Fibroblast of lung (primary cell): Measurements from ENCODE around the gene TMEM8B. TPM values are rescaled to one million over a fixed set of nuclear protein-coding genes. Genes with fewer than 3 reads are reported as not detected.

Source experiments
- DNase-seq, 2 donors: peaks; one replicate each; pipeline versions ENCODE4 v3.0.0 to v3.0.0-alpha.2; 2010; ENCODE audit warnings: low read depth in 2 of 2
- H2AFZ ChIP-seq: 2 replicates; pipeline ENCODE4 v1.5.1; 2012; ENCODE audit warnings: low read length, control low read depth, inconsistent platforms
- H3K27ac ChIP-seq: 2 replicates; pipeline ENCODE4 v1.5.1; 2011; ENCODE audit warnings: low read length, control low read depth; ENCODE audit not compliant: insufficient read depth
- H3K27me3 ChIP-seq: 2 replicates; pipeline ENCODE4 v1.5.1; 2011; ENCODE audit warnings: mild to moderate bottlenecking, low read length; ENCODE audit not compliant: control insufficient read depth, insufficient read depth
- H3K36me3 ChIP-seq: 2 replicates; pipeline ENCODE4 v1.5.1; 2011; ENCODE audit warnings: low read length; ENCODE audit not compliant: control insufficient read depth, insufficient read depth
- H3K4me1 ChIP-seq: 2 replicates; pipeline ENCODE4 v1.5.1; 2011; ENCODE audit warnings: low read length; ENCODE audit not compliant: control insufficient read depth, insufficient read depth; ENCODE audit errors: extremely low read depth
- H3K4me2 ChIP-seq: 2 replicates; pipeline ENCODE4 v1.5.1; 2011; ENCODE audit warnings: low read length, control low read depth; ENCODE audit not compliant: insufficient read depth; ENCODE audit errors: extremely low read depth
- H3K4me3 ChIP-seq, 4 experiments: fragments of 200-600 bp in 1 of 4; sonication (generic) in 1 of 4; replicated peaks in 1 of 4; 2 replicates each; pipeline ENCODE4 v1.5.1; 2011 to 2016; ENCODE audit warnings: low read length in 4 of 4, low read depth in 3 of 4, mild to moderate bottlenecking in 3 of 4, control low read depth in 2 of 4, inconsistent platforms in 1 of 4, mixed read lengths in 1 of 4; ENCODE audit not compliant: insufficient read depth in 1 of 4; ENCODE audit errors: control extremely low read depth in 1 of 4
- H3K79me2 ChIP-seq: 2 replicates; pipeline ENCODE4 v1.5.1; 2012; ENCODE audit warnings: mild to moderate bottlenecking, low read length, inconsistent platforms; ENCODE audit not compliant: control insufficient read depth, insufficient read depth
- H3K9ac ChIP-seq: 2 replicates; pipeline ENCODE4 v1.5.1; 2011; ENCODE audit warnings: mild to moderate bottlenecking, low read length, control low read depth; ENCODE audit not compliant: insufficient read depth
- H3K9me3 ChIP-seq: 2 replicates; pipeline ENCODE4 v1.5.1; 2012; ENCODE audit warnings: low read depth, low read length; ENCODE audit not compliant: control insufficient read depth, insufficient read depth
- H4K20me1 ChIP-seq: 2 replicates; pipeline ENCODE4 v1.5.1; 2011; ENCODE audit warnings: low read length; ENCODE audit not compliant: control insufficient read depth, insufficient read depth; ENCODE audit errors: extremely low read depth
- CTCF ChIP-seq, 2 donors: IDR thresholded peaks in 1 of 2; conservative IDR thresholded peaks in 1 of 2; 1 replicate in 1 of 2; 2 replicates in 1 of 2; pipeline ENCODE4 v1.5.1; 2011 to 2012; ENCODE audit warnings: low read length in 2 of 2, control low read depth in 1 of 2, inconsistent platforms in 1 of 2, low read depth in 1 of 2, mild to moderate bottlenecking in 1 of 2
- EZH2 ChIP-seq: IDR thresholded peaks from 2 replicates; pipeline ENCODE4 v1.5.1; 2012; ENCODE audit warnings: low read length, control low read depth, mild to moderate bottlenecking; ENCODE audit errors: missing control alignments
- polyA plus RNA-seq, 2 donors: library from polyadenylated mRNA; depleted of rRNA in 1 of 2; stranded (reverse) in 1 of 2; unstranded in 1 of 2; fragments of >200 nt; gene quantifications; 2 replicates each; pipeline ENCODE4 v1.2.1, GENCODE V29; 2011 to 2012; ENCODE audit warnings: missing spikeins in 1 of 2
- total RNA-seq: library from RNA; depleted of rRNA; stranded (reverse); fragments of >200 nt; gene quantifications from 2 replicates; pipeline ENCODE4 v1.2.1, GENCODE V29; 2014

TMEM8B gene
- total and polyA plus RNA-seq, 2 donors (not counting 1 experiment from before 2014, with no cell fraction given): 2.7 to 3.0 TPM

GRCh38 chr9:35844628-35845270 is 15.7 kb downstream of the TMEM8B start:
- H3K4me2 ChIP-seq: peak overlapping the region; percentile 26

GRCh38 chr9:35845824-35846771 is 17.1 kb downstream of the TMEM8B start:
- H3K9ac ChIP-seq: no peak overlapping the region
- no peak overlapping the region for H3K4me2 ChIP-seq
- no peak for TF ChIP-seq EZH2
- TF ChIP-seq CTCF (conservative IDR thresholded peaks at IDR 0.05 in 1 of 2, IDR thresholded peaks at IDR 0.05 in 1 of 2; ENCODE audit: low read depth in 1 of 2, low read length in 2 of 2): no peak
- H3K27ac ChIP-seq: no peak overlapping the region
- H3K27me3 ChIP-seq: no peaks in the 10 kb centered on the region
- no peaks in the 10 kb centered on the region for H4K20me1 ChIP-seq
- no peaks in the 10 kb centered on the region for H3K9me3 ChIP-seq
- H3K36me3 ChIP-seq: peaks cover 1% of the 10 kb centered on the region
- DNase-seq: no peak
- peaks cover 18% of the 10 kb centered on the region for H3K4me1 ChIP-seq
- H3K79me2 ChIP-seq: no peaks in the 10 kb centered on the region
- no peak overlapping the region for H2AFZ ChIP-seq
- no peak overlapping the region for H3K4me3 ChIP-seq

More at GRCh38 chr9:35844628-35845270, 15.7 kb downstream of the TMEM8B start:
- Histone ChIP-seq H3K27me3 (no peaks in the 10 kb centered on the region), H4K20me1 (no peaks in the 10 kb centered on the region), H3K9ac (no peak overlapping the region), H2AFZ (no peak overlapping the region), H3K9me3 (no peaks in the 10 kb centered on the region), H3K27ac (peak overlapping the region; percentile 16), H3K36me3 (peaks cover 1% of the 10 kb centered on the region), H3K4me1 (peaks cover 18% of the 10 kb centered on the region), H3K4me3 (no peak overlapping the region), H3K79me2 (no peaks in the 10 kb centered on the region)
- peak; percentile 88 to 90 for DNase-seq
- TF ChIP-seq CTCF (conservative IDR thresholded peaks at IDR 0.05 in 1 of 2, IDR thresholded peaks at IDR 0.05 in 1 of 2; ENCODE audit: low read depth in 1 of 2, low read length in 2 of 2) (no peak), EZH2 (no peak)
